Thyroid gland (tissue), 4 donors: ENCODE results near the gene INPP1.

Experiments used
- CTCF ChIP-seq, 6 experiments: fragments of 200-600 bp in 3 of 6; fragments of 450-650 bp in 3 of 6; sonication (generic) in 3 of 6; IDR thresholded peaks; one replicate each; pipeline ENCODE4 v1.5.1; 2016 to 2019; ENCODE audit warnings: antibody characterized with exemption in 6 of 6, mild to moderate bottlenecking in 2 of 6, inconsistent platforms in 1 of 6, moderate library complexity in 1 of 6
- POLR2A ChIP-seq, 2 donors: fragments of 450-650 bp; IDR thresholded peaks; one replicate each; pipeline ENCODE4 v1.6.1; 2017; ENCODE audit warnings: antibody characterized with exemption in 2 of 2, mild to moderate bottlenecking in 2 of 2, moderate library complexity in 1 of 2

GRCh38 chr2:190405995-190406394, 62.6 kb downstream of the INPP1 start:
- TF ChIP-seq CTCF (IDR thresholded peaks at IDR 0.05) = no peak
- no peak for TF ChIP-seq POLR2A (IDR thresholded peaks at IDR 0.05)
